Natural killer cell (primary cell): ENCODE measurements around the gene RNF150. TPM values are rescaled to one million over a fixed set of nuclear protein-coding genes. Genes with fewer than 3 reads are reported as not detected.

Experiments used
- ATAC-seq, 3 donors: fragments of 150-1000 bp in 2 of 3; fragments of 200-7000 bp in 1 of 3; cut with Tn5 transposase; 1 replicate in 1 of 3; 2 replicates in 2 of 3; pipeline ENCODE4 v1.10.0; 2021; ENCODE audit warnings: mild to moderate bottlenecking in 2 of 3, moderate library complexity in 2 of 3
- DNase-seq, 2 donors: peaks; one replicate each; pipeline versions ENCODE4 v3.0.0 to v3.0.0-alpha.2; 2013 to 2021; ENCODE audit warnings: mixed read lengths in 1 of 2
- H3K27ac ChIP-seq: one replicate; pipeline ENCODE4 v1.5.1; 2013; ENCODE audit warnings: mild to moderate bottlenecking, low read length
- H3K27me3 ChIP-seq: one replicate; pipeline ENCODE4 v1.6.1; 2013; ENCODE audit warnings: low read length; ENCODE audit not compliant: control insufficient read depth, insufficient read depth
- H3K36me3 ChIP-seq: one replicate; pipeline ENCODE4 v1.6.1; 2013; ENCODE audit warnings: low read length; ENCODE audit not compliant: control insufficient read depth, insufficient read depth
- H3K4me1 ChIP-seq: one replicate; pipeline ENCODE4 v1.6.1; 2013; ENCODE audit warnings: low read length; ENCODE audit not compliant: control insufficient read depth, insufficient read depth
- H3K4me3 ChIP-seq: one replicate; pipeline ENCODE4 v1.5.1; 2013; ENCODE audit warnings: low read length
- H3K9me3 ChIP-seq: one replicate; pipeline ENCODE4 v1.6.1; 2013; ENCODE audit warnings: low read length; ENCODE audit not compliant: control insufficient read depth, insufficient read depth
- H3K27ac Mint-ChIP-seq, 2 donors: one replicate each; pipeline ENCODE4 v1.8.0; 2022; ENCODE audit warnings: mild to moderate bottlenecking in 2 of 2, mixed read lengths in 2 of 2, moderate library complexity in 1 of 2
- H3K27me3 Mint-ChIP-seq, 2 donors: one replicate each; pipeline ENCODE4 v1.8.0; 2022; ENCODE audit warnings: low read depth in 2 of 2, mixed read lengths in 2 of 2
- H3K36me3 Mint-ChIP-seq: one replicate; pipeline ENCODE4 v1.8.0; 2022; ENCODE audit warnings: mixed read lengths
- H3K4me1 Mint-ChIP-seq, 2 donors: one replicate each; pipeline ENCODE4 v1.8.0; 2022; ENCODE audit warnings: mixed read lengths in 2 of 2
- H3K4me3 Mint-ChIP-seq: one replicate; pipeline ENCODE4 v1.8.0; 2022; ENCODE audit warnings: mild to moderate bottlenecking, moderate library complexity, mixed read lengths
- H3K9me3 Mint-ChIP-seq, 2 donors: one replicate each; pipeline ENCODE4 v1.8.0; 2022; ENCODE audit warnings: mixed read lengths in 2 of 2
- CTCF ChIP-seq: fragments of 200-600 bp; IDR thresholded peaks from one replicate; pipeline ENCODE4 v1.8.0; 2022; ENCODE audit warnings: antibody characterized with exemption
- WGBS: methylation state at CpG from one replicate; pipeline ENCODE4 v1.1.7; 2013; ENCODE audit warnings: missing lambda C conversion rate; ENCODE audit not compliant: insufficient coverage; 5-methylcytosine and 5-hydroxymethylcytosine counted together
- intact Hi-C: fragments of 100-400 bp; cut with micrococcal nuclease; formaldehyde crosslinking; loops from one replicate; pipeline ENCODE4 v1.14.2; 2022
- total RNA-seq, 4 donors: library from RNA; stranded (reverse); fragments of 120-200 nt in 1 of 4; gene quantifications; one replicate each; pipeline versions ENCODE4 v1.2.3 to v1.2.4, GENCODE V29; 2013 to 2022

Gene RNF150
- total RNA-seq, 3 donors from 2014 or later (not counting 1 experiment from before 2014, with no cell fraction given): 0.09 TPM; not detected in 2

- Mint-ChIP-seq H3K27me3 (no peaks in the 10 kb centered on the region), H3K4me3 (no peak overlapping the region), H3K9me3 (no peaks in the 10 kb centered on the region), H3K4me1 (no peaks in the 10 kb centered on the region), H3K27ac (no peak overlapping the region), H3K36me3 (no peaks in the 10 kb centered on the region)
- Histone ChIP-seq H3K27me3 (no peaks in the 10 kb centered on the region), H3K27ac (no peak overlapping the region), H3K4me3 (no peak overlapping the region), H3K9me3 (no peaks in the 10 kb centered on the region), H3K36me3 (no peaks in the 10 kb centered on the region), H3K4me1 (no peaks in the 10 kb centered on the region)
- WGBS: 73% methylated on average over 1 of the region's 1 CpG
- intact Hi-C loops: no loop called here
- TF ChIP-seq CTCF: no peak
- DNase-seq: no peak
- no peak for ATAC-seq
These were observed 12.2 kb downstream of the RNF150 start for GRCh38 chr4:141121101-141121500.

- DNase-seq (no peak), ATAC-seq (no peak)
- H3K4me3 ChIP-seq: no peak overlapping the region
- no peak overlapping the region for H3K27ac Mint-ChIP-seq
- no peaks in the 10 kb centered on the region for H3K9me3 Mint-ChIP-seq
- H3K4me1 Mint-ChIP-seq: no peaks in the 10 kb centered on the region
- no peaks in the 10 kb centered on the region for H3K4me1 ChIP-seq
- no peak overlapping the region for H3K27ac ChIP-seq
- WGBS: 85% methylated on average over 5 of the region's 5 CpGs
- no peak overlapping the region for H3K4me3 Mint-ChIP-seq
- H3K36me3 Mint-ChIP-seq: no peaks in the 10 kb centered on the region
- no peak for TF ChIP-seq CTCF
- H3K27me3 Mint-ChIP-seq: no peaks in the 10 kb centered on the region
- H3K27me3 ChIP-seq: no peaks in the 10 kb centered on the region
- no peaks in the 10 kb centered on the region for H3K36me3 ChIP-seq
- intact Hi-C loops: no loop called here
- no peaks in the 10 kb centered on the region for H3K9me3 ChIP-seq
These were observed 13.2 kb downstream of the RNF150 start for GRCh38 chr4:141120036-141120593.

GRCh38 chr4:141119071-141119470 is 14.2 kb downstream of the RNF150 start:
- Mint-ChIP-seq H3K36me3 (peaks cover 2% of the 10 kb centered on the region), H3K27me3 (no peaks in the 10 kb centered on the region), H3K4me1 (no peaks in the 10 kb centered on the region), H3K9me3 (no peaks in the 10 kb centered on the region), H3K4me3 (no peak overlapping the region), H3K27ac (no peak overlapping the region)
- Histone ChIP-seq H3K27ac (no peak overlapping the region), H3K27me3 (no peaks in the 10 kb centered on the region), H3K4me3 (no peak overlapping the region), H3K36me3 (no peaks in the 10 kb centered on the region), H3K4me1 (no peaks in the 10 kb centered on the region), H3K9me3 (no peaks in the 10 kb centered on the region)
- TF ChIP-seq CTCF: no peak
- ATAC-seq (no peak), DNase-seq (no peak)
- intact Hi-C loops: no loop called here
- 86% methylated on average over 1 of the region's 1 CpG for WGBS

- Histone ChIP-seq H3K27me3 (no peaks in the 10 kb centered on the region), H3K9me3 (no peaks in the 10 kb centered on the region), H3K27ac (no peak overlapping the region), H3K4me3 (no peak overlapping the region), H3K4me1 (no peaks in the 10 kb centered on the region), H3K36me3 (no peaks in the 10 kb centered on the region)
- WGBS: 88% methylated on average over 2 of the region's 2 CpGs
- TF ChIP-seq CTCF: no peak
- DNase-seq (no peak), ATAC-seq (no peak)
- Mint-ChIP-seq H3K4me1 (no peaks in the 10 kb centered on the region), H3K27ac (no peak overlapping the region), H3K27me3 (no peaks in the 10 kb centered on the region), H3K9me3 (peaks cover 0 to 3% of the 10 kb centered on the region in 2 donors), H3K36me3 (peaks cover 9% of the 10 kb centered on the region), H3K4me3 (no peak overlapping the region)
- intact Hi-C loops: no loop called here
These were observed 14.9 kb downstream of the RNF150 start for GRCh38 chr4:141118381-141118780.
